SK-MEL-5 (cell line): ENCODE results near the gene NAA60. TPM values are rescaled to one million over a fixed set of nuclear protein-coding genes. Genes with fewer than 3 reads are reported as not detected.
"Not testable (repeated sequence)": the region's sequence is repeated elsewhere in the genome, so short reads cannot be mapped to it uniquely, and the experiment has no call there.

Source experiments
- DNase-seq: peaks from one replicate; pipeline ENCODE4 v3.0.0-alpha.2; 2016; ENCODE audit warnings: low read depth, low spot score
- in situ Hi-C: cut with HindIII; loops from 2 replicates; pipeline ENCODE4 v1.10.0; 2016; ENCODE audit warnings: low sequenced_read_pairs, high pct_unique_total_duplicates, low pct_unique_long_range_greater_than_20kb
- total RNA-seq: library from RNA; depleted of rRNA; stranded (reverse); fragments of >200 nt; shearing (Covaris generic); gene quantifications from 2 replicates; pipeline ENCODE4 v1.2.3, GENCODE V29; 2014

Gene NAA60
- total RNA-seq, 1 experiment from 2014 or later = 4.7 TPM

DNA sequence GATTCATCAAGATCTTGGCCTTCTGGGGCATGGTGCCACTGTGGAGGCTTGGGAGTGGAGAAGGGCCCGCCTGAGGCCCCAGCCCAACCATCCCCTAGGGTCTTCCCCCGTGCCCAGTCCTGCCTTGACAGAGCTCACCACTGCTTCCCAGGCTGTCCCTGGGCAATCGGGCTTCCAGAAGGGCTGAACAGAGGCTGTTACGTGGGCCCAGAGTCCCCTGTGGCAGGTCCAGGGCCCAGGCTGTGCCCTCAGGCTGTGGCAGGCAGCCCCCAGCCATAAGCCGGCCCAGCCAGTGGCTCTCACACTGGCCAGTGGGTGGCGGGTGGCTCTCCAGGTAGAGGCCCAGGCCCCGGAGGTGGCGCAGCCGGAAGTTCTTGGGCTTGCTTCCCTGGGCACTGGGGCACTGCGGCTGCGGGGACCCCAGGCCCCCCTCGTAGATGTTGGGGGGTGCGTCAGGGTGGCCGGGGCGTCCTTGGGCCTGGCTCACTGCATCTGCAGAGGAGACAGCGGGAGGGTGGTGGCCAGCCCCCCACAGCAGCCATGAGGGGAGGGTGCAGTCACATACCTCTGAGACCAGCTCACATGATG is 51.0 kb downstream of the NAA60 start:
- no peak for DNase-seq
- in situ Hi-C loops = no loop called here

DNA sequence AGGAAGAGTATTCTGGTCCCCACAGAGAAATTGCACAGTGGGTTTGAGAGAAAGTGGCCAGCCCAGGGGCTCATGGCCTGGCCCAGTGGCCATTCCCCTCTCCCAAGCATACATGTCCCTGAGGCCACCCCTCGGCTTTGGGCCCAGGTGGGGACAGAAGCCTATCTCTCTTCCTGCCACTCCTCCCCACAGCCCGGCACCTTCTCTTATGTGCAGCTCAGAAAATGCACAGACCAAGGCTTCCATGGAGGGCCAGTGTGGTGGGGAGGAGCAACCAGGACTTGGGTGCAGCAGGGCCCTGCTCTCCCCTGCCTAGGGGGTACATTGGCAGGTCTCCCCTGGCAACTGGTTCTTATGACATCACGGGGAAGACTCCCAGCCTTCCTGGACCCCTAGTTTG is 51.7 kb downstream of the NAA60 start, which contains the start of gene C16orf90:
C16orf90 (minus strand) TSS at position 314 of the 400 bp plus-strand sequence; CDS start at position 246, 68 bp downstream.
- in situ Hi-C loops = no loop called here
- no peak for DNase-seq

DNA sequence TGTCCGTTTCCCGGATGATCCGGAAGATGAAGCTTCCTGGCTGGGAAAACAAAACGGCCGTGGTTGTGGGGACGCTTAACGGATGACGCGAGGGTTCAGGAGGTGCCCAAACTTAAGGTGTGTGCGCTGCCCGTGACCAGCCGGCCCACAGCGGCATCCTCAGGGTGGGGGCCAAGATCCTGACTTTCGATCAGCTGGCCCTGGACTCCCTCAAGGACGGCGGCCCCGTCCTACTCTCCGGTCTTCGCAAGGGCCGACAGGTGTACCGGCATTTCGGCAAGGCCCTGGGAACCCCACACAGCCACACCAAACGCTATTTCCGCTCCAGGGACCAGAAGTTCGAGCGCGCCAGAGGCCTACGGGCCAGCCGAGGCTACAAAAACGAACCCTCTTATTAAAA is 52.9 kb downstream of the NAA60 start:
- in situ Hi-C loops = no loop called here
- DNase-seq = no peak

DNA sequence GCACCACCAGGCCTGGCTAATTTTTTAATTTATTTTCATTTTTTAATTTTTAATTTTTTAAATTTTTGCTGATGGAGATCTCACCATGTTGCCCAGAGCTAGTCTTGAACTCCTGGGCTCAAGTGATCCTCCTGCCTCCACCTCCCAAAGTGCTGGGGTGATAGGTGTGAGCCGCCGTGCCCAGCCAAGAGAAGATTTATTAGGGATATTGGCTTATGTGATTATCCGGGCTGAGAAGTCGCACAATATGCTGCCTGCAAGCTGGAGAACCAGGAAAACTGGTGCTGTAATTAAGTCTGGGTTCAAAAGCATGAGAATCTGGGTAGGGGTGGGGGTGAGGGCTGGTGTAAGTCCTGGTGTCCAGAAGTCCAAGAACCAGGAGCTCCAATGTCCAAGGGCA is 54.3 kb downstream of the NAA60 start:
- no peak for DNase-seq
- in situ Hi-C loops = no loop called here

DNA sequence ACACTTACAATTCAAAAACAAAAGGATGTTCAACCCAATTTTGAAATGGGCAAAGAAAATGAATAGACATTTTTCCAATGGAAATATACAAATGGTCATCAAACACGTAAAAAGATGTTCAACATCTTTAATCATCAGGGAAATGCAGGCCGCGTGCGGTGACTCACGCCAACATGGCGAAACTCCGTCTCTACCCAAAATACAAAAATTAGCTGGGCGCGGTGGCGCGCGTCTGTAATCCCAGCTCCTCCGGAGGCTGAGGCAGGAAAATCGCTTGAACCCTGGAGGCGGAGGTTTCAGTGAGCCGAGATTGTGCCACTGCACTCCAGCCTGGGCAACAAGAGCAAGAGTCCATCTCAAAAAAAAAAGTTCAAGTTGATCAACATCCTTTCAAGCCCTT is 55.5 kb downstream of the NAA60 start:
- no peak for DNase-seq
- in situ Hi-C loops = no loop called here

DNA sequence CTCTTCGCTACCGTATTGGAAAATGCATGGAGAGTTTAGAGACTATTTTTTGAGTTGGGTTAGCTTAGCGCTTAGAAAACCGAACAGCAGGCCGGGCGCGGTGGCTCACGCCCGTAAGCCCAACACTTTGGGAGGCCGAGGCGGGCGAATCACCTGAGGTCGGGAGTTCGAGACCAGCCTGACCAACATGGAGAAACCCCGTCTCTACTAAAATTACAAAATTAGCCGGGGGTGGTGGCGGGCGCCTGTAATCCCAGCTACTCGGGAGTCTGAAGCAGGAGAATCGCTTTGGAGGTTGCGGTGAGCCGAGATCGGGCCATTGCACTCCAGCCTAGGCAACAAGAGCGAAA is 57.9 kb downstream of the NAA60 start:
- DNase-seq, in situ Hi-C loops: not testable (repeated sequence)

DNA sequence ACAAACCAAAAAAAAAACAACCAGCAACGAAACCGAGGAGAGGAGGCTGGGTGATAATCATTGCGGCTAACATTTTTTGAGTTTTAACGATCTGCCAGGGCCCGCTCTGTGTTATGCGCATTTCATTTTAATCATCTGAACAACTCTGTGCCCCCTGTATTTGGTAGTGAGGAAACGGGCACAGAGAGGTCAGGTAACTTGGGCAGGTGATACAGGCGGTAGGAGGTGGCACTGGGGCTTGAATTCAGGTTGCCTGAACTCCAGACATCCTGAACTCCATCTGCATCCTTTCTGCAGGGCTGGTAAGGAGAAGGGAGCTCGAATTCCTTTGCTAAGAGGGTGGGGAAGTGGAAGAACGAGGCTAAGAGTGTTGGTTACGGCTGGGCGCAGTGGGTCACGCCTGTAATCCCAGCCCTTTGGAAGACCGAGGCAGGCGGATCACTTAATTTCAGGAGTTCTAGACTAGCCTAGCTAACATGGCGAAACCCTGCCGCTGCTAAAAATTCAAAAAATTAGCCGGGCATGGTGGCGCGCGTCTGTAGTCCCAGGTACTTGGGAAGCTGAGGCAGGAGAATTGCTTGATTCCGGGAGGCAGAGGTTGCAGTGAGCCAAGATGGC is 58.4 kb downstream of the NAA60 start:
- no peak for DNase-seq
- in situ Hi-C loops = no loop called here

DNA sequence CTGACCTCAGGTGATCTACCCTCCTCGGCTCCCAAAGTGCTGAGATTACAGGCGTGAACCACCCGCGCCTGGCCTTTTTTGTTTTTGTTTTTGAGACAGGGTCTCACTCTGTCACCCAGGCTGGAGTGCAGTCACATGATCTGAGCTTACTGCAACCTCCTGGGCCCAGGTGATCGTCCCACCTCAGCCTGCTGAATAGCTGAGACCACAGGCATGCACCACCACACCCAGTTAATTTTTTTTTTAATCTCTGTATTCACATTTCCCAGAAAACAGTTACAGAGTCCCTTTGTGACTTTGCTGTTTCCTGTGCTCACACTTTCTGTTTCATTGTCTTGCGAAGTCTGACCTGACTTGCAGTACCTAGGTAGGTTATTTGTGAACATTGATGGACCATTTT is 60.0 kb downstream of the NAA60 start:
- in situ Hi-C loops = no loop called here

DNA sequence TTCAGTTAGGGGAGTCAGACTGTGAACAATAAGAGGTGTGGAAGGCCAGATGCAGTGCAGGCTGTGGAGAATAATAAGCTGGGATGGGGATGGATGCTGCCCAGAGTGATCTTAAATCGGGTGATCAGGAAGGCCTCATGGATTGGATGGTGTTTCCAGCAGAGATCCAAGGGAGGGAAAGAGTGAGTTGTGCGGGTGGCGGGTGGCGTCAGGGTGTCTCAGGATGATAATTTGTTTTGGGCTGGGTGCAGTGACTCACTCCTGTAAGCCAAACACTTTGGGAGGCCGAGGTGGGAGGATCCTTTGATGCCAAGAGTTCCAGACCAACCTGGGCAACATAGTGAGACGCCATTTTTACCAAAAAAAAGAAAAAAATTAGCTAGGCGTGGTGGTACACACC is 65.3 kb downstream of the NAA60 start:
- in situ Hi-C loops = no loop called here
- no peak for DNase-seq

More for the DNA sequence above, 60.0 kb downstream of the NAA60 start:
- no peak for DNase-seq

DNA sequence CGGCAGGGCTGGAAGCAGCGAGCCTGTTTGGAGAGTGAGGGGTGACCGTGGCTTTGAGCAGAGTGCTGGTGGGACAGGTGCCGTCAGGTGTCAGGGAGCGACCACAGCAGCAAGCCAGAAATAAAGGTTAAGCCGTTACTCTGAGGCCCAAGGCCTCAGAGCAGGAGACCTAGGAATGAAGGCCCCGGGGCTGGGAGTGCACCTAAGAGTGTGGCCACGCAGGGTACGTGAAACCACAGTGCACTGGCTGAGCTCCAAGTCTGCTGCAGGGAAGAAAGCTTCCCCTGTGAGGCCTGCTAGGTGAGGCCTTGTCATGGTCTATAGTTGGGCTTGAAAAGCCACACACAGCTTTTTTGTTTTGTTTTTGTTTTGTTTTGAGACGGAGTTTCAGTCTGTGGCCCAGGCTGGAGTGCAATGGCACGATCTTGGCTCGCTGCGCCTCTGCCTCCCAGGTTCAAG is 66.0 kb downstream of the NAA60 start:
- in situ Hi-C loops = no loop called here
- DNase-seq = no peak

DNA sequence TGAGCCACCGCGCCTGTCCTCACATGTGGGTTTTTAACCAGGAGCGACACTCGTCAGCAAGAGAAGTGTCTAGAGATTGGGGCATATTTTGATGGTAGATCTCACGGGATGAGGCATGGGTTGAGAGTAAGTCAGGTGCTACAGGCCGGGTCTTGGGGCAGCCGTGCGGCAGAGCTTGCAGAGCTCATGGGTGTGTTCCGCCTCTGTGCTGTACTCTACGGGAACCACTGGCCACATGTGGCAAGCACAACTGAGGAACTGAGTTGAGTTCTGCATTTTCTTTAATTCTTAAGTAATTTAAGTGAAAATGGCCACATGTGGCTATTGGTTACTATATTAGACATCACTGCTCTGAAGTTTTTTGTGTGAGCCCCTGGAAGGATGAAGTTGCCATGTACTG is 66.9 kb downstream of the NAA60 start:
- no peak for DNase-seq

DNA sequence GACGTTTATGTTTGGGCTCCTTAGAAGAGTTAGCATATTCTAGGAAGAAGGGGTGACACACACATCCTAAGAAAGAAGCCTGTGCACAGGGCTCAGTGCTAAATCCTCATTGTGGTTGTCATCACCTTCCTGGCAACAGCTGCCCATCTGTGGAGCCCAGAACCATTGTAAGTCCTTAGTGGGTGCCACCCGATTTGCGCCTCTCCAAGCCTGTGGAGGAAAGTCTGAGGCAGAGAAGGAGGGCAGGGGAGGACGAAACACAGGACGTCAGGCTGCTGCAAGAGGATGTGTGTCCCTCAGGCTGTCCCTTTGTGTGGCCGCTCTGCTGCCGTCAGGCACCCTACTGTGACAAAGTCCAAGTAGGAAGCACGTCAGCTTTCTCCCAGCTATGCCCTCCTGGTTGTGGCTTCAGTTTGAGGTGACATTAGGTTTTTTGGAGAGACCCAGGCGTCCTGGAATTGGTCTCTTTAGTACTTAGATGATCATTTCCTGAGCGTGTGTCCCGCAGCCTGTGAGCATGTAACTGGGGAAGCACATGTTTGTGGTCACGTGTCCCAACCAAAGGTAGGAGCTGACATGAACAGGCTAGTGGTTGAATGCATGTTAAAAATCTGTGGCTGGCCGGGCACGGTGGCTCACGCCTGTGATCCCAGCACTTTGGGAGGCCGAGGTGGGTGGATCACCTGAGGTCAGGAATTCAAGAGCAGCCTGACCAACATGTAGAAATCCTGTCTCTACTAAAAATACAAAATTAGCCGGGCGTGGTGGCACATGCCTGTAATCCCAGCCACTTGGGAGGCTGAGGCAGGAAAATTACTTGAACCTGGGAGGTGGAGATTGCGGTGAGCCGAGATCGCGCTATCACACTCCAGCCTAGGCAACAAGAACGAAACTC is 68.1 kb downstream of the NAA60 start:
- in situ Hi-C loops = no loop called here
- DNase-seq = no peak

More for the DNA sequence above, 66.9 kb downstream of the NAA60 start:
- in situ Hi-C loops = no loop called here

DNA sequence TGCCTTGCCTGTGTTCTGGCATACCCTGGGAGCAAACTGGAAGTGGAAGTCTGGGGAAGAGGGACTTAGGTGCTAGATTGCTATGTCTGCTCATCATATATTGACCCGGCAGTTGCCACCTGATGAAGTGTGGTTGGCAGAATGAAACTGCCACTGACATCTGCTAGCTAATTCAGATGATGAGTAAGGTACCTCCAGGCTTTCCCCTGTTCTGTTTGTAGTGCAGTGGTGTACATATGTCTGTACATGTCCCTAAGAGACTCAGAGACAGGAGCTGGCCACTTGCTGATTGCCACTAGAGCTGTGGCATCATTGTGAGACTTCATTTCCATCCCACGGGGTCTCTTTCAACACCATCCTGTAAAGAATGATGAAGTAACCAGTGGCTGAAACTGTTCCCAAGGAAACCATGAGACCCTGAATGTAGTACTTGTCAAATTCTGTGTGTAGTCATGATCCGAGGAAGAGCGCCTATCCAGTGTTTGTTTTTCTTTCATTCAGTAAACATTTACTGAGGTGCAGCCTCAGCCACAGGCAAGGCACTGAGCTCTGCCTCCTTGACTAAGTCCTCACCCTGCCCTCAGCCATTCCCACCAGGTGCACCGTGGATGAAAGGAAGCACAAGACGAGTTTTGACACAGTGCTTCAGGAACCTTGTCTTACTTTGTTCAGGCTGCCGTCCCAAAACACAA is 70.6 kb downstream of the NAA60 start:
- in situ Hi-C loops = no loop called here
- no peak for DNase-seq

DNA sequence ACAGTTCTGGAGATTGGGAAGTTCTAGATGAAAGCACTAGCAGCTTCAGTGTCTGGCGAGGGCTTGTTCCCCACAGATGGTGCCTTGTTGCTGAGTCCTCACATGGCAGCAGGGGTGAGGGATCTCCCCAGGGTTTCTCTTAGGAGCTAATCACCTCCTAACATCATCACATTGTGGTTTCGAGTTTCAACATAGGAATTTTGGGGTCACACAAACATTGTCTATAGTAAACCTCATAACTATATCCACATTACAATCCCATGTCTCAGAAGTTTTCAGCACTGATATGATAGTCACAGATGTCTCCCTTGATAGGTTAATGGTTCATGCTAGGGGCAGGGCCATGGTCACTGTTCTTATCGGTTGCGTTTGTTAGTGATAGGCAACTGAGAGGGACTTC is 71.1 kb downstream of the NAA60 start:
- DNase-seq = no peak
- in situ Hi-C loops = no loop called here

DNA sequence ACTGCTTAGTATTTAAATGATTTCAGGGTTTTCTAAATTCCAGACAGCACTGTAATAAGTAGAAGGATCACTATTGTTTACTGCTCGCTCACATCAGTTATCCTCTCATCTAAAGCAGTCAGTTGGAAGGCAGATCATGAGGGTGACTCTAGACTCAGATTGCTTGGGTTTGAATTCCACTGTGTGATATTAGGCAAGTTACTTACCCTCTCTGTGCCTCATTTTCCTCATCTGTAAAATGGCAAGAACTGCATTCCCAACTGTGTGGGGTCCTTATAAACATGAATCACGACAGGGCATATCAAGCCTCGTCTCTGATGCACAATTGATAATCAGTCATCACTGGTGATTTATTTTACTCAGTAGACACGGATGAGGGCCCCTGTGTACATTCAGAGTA is 72.4 kb downstream of the NAA60 start:
- in situ Hi-C loops = no loop called here
- DNase-seq = no peak

DNA sequence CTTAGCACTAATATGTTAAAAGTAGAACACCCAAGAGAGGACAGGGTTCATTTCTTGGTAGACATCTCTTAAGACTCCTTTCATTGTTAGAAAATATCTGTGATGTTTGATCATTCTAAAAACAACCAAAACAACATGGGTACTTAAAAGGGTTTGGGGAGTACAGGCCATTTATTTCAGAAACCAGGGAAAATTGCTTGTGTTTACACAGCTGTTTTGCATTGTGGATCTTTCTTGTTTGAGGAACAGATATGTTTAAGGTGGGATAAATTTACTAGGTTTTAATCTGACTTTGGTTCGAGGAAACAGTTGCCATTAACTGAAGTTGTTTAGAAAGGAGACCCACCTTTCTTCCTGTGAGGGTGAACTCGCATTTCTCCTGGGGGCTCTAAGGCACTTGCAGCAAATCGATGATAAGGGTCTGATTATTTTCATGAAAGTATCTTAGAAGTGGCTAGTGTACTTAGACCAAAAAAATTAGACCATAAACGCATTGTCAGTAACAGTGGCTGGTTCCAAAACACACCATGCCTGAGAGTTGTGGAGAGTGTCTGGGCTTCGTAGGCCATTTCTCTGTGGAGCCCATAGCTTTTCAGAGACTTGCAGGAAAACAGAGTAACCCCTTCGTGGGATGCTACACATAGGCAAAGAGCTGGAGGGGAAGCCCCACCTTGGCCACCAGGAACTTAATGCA is 75.0 kb downstream of the NAA60 start:
- DNase-seq = no peak

DNA sequence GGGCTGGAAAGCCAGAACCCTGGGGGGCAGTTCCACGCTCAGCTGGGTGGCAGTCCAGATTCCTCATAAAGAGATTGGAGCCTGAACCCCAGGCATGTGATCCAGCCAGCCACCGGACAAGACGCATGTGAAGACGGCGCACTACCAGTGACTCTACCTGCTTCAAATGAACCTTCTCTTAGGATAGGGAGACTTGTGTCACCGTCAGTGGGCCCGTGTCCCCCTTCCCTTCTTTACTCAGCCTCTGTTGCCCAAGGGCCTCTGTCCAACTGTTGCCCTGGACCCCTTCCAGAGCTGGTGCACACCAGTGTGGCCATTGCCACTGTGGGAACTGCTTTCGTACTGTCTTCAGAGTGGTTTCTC is 75.5 kb downstream of the NAA60 start:
- no peak for DNase-seq
- in situ Hi-C loops = no loop called here

More for the DNA sequence above, 75.0 kb downstream of the NAA60 start:
- in situ Hi-C loops = no loop called here

DNA sequence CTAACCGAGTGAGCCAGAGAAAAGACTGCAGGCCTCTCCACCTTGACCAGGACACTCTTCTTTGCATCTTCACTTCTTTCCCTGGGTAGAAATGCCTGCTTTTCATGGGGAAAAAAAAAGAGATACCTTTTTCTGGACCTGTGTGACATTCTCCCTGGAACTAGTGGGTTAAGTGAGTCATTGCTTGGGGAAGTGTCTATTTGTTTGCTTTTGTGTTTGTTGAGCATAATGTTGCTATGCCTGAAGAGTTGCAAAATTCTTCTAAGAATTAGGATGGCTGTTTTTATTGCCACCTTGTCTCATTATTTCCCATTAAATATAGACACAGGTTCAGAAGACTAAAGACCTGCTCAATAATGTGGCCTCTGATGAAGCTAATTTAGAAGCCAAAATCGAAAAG is 76.1 kb downstream of the NAA60 start:
- in situ Hi-C loops = no loop called here
- no peak for DNase-seq
